ENCODE measurements around the gene ELFN2.

ELFN2 gene

GRCh38 chr22:37357446-37358075 lies 69.7 kb downstream of the ELFN2 start:
- no peak for DNase-seq (ENCODE audit: low spot score)

DNA sequence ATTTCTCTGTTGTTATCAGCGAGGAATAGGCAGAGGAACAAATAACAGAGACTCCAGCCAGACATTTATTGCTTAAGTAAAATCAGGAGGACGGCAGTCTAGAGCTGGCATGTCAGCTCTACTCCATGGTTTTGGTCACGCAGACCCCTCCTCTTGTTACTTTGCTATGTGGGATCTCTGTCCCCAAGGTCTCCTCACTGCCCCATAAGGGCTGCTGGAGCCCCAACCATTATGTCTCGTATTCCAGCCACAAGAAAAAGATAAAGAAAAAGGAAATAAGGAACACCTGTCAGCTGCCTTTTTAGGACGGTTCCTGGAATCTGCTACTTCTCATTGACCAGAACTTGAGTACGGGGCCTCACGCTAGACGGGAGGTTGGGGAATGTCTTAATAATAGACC lies 70.4 kb downstream of the ELFN2 start:
- DNase-seq (ENCODE audit: low spot score), result no peak

- DNase-seq (ENCODE audit: low spot score), result no peak
Measured at GRCh38 chr22:37355174-37355573, 72.1 kb downstream of the ELFN2 start.

GRCh38 chr22:37354670-37355069 lies 72.6 kb downstream of the ELFN2 start:
- DNase-seq (ENCODE audit: low spot score), result no peak

GRCh38 chr22:37354261-37354660 lies 73.0 kb downstream of the ELFN2 start:
- no peak for DNase-seq (ENCODE audit: low spot score)

DNA sequence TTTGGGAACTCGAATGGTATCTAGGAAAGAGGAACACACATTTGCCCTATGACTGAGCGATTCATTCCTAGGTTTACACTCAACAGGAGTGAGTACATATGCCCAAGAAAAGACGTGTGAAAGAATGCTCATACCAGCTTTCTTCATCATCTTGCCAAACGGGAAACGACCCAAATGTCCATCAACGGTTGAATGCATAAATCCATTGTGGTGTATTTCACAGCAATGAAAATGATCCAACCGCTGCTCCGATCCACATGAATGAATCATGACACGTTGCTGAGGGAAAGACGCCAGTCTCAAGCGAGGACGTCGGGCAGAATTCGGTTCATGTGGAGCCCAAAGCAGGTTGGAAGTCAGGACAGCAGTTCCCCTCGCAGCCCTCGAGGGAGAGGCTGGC lies 73.4 kb downstream of the ELFN2 start:
- peak; percentile 29 for DNase-seq (ENCODE audit: low spot score)

- no peak for DNase-seq (ENCODE audit: low spot score)
Measured at GRCh38 chr22:37352481-37352880, 74.8 kb downstream of the ELFN2 start.

- no peak for DNase-seq (ENCODE audit: low spot score)
Measured at GRCh38 chr22:37351232-37351631, 76.0 kb downstream of the ELFN2 start.

DNA sequence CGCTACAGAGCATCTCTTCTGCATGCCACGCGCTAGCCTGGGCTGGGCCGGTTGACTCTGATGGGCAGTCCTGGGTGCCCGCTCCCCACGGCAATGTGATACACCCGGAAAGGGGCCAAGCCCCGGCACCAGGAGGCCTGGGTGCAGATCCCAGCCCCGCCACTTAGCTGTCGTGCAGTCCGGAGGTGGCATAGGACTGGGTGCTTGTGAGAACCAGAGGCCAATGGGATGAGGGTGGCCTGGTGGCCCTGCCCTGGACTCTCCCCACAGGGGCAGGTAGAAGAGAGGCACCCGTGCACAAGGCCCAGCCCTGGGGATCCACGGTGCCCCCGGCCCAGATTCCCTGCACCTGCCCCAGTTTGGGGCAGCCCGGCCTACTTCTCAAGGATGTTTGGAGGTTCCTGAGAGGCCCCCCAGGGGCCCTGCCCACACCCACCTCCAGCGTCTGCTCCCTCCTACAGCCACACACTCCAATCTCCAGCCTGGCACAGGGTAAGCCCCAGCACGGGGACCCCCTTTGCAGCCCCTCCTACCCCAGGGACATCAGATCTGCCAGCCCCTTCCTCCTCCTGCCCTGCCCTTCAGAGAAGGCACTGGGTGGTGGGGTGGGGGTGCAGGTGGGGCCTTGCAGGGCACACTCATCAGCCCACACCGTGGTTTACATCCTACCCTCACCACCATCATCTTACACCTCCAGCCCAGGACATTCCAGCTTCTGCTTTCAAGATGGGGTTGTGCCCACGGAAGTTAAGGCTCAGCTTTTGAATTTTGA lies 78.0 kb downstream of the ELFN2 start:
- no peak for DNase-seq (ENCODE audit: low spot score)

GRCh38 chr22:37346505-37346895 lies 80.8 kb downstream of the ELFN2 start:
- DNase-seq (ENCODE audit: low spot score), result no peak

DNA sequence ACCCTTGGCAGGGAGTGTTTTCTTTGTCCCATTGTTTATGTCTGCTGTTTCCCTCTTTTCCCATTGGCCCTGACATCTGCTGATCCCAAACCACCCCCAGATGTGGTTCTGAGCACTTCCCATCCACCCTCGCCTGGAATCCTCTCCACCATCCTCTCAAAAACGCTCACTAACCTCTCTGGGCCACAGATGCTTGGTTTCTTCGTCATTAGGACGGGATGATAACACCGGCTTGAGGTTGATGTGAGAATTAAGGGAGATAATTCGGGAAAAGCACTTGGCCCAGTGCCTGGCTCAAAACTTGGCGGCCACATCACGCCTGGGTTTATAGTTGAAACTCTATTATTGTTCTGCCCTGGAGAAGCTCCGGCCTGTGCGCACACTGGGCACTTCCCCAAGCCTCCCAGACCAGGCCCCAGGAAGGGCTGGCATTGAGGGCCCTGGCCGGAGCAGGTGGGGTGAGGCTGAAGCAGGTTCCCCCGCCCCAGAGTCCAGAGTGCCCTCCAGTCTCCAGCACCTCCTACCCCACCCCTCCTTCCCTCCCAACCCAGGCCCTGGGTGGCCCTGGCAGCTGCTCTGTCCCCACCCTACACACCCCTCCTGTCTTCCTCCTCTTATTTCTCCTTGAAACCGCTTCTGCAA lies 81.3 kb downstream of the ELFN2 start:
- DNase-seq (ENCODE audit: low spot score), result no peak

DNA sequence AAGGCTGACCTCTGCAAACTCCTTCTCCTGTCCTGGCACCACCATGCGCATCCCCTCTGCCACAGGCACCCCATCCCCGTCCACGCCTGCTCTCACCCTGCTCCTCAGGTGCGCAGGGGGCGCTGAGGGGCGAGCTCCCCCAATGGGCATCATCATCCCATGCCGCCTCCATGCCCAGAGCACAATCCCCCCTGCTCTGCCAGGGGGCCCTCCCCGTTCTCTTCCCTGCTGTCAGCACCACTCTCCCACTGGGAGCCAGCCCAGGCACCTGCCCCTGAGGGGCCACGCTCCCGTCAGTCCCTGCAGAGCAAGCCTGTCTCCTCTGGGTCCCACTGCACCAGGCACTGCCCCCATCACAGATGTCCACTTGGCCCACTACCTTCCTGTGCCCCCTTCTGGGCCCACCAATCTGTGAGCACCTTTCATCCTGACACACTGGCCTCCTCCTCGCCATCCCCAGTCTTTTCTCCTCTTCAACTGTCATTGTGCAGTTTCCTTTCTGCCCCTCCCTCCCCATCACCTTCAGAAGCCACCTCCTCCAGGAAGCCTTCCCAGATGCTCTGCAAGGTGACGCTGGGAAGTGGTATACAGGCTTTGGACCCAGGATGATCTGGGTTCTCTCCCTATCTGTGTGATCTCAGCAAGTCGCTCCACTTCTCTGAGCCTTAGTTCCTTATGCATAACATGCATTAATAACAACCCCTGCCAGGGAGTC lies 82.4 kb downstream of the ELFN2 start:
- DNase-seq (ENCODE audit: low spot score), result no peak

DNA sequence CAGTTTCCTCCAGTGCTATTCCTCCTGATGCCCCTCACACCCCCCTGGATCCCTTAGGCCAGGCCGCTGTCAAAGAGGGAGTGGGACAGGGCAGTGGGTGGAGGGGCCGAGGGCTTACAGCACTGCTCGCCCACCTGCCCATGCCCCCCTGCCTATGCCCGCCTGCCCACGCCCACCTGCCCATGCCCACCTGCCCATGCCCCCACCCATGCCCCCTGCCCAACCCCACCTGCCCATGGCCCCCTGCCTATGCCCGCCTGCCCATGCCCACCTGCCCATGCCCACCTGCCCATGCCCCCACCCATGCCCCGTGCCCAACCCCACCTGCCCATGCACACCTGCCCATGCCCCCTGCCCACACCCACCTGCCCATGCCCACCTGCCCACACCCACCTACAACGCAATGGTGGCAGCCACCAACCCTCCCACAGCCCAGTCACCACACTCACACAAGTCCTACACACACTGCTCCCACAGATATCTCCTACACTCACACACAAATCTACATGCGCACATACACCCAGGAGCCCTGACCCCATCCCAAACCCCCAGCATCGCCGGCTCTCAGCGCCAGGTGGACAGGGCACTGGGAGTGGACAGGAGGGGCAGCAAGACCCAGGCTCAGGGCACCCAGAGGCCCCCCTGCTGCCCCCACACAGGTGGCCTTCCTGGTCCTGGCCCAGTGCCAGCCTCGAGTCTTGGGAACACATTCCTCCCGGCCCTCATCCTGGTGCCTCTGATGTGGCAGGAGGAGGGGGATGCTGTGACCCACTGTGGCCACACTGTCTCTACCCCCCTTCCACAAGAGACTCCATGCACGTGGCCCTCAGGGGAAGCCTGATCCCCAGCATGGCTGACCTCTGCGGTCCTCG lies 83.2 kb downstream of the ELFN2 start:
- no peak for DNase-seq (ENCODE audit: low spot score)

DNA sequence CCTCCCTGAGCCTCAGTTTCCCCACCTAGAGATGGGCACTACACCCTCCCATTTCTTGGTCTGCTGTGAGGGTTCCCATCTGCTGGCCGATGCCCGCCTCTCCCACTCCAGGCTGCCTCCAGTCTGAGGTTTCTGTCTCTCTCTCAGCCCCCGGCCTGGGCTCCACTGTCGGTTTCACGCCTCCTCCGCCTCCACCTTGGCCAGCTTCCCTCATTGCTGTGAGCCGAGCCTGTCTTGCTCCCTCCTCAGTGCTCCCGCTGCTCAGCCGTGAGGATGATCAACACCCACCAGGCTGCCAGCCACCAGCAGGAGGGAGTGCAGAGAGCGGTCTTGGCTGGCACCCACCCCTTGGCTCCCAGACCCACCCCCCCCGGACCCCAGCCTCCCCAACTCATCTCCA lies 83.9 kb downstream of the ELFN2 start:
- DNase-seq (ENCODE audit: low spot score), result no peak

GRCh38 chr22:37342065-37342464 lies 85.2 kb downstream of the ELFN2 start:
- no peak for DNase-seq (ENCODE audit: low spot score)

GRCh38 chr22:37340331-37341262 lies 86.7 kb downstream of the ELFN2 start:
- DNase-seq (ENCODE audit: low spot score), result no peak

DNA sequence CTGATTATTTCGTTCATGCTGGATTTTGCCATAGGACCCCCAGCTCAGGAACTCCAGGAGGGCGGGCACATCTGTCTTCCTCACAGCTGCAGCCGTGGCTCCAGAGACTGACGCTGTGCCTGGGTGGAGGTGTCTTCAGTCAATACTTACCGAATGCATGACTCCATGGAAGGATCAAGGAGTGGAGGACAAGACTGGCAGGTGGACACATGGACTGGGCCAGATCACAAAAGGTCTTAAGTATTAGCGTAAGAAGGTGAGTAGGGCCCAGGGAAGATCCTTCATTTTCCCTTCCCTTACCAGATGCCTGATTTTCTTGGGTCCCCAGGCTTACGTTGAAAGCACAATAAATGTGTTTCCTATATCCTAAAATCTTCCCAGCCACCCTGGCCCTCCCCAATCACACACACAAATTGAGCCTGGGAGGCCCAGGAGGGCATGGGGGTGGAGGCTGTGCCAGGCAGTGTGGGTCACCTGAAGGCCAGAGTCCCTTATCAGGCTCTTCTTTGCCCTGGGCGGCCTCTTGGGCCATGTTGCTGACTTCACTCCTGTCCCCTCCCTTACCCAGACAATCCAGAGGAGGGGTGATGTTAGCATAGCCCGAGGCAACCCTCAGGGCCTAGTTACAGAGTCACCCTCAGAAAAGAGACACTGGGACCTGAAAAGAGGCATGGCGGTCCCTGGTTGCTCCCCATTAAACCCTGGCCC lies 88.6 kb downstream of the ELFN2 start:
- no peak for DNase-seq (ENCODE audit: low spot score)

- no peak for DNase-seq (ENCODE audit: low spot score)
Measured at GRCh38 chr22:37337204-37337943, 89.9 kb downstream of the ELFN2 start.

DNA sequence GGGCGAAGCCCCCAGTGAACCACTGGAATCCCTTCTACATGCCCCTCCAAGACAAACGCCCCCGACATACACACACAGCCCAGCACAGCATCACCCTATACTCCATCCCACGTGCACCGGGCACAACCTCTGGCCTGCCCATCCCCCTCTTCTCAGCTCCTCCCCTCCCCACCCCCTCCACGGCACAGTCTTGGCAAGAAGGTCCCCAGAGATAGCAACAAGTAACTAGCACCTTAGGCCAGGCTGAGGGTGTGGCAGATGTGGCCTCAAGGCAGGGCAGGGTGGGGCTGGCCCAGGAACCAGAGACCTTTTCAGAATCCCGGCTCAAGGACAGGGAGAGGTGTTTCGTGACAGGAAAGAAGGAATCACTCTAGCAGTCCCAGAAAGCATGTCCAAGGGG lies 90.7 kb downstream of the ELFN2 start:
- DNase-seq (ENCODE audit: low spot score), result no peak

All from COLO829 (cell line).